ENCODE results near the gene WRNIP1. TPM values are rescaled to one million over a fixed set of nuclear protein-coding genes. Genes with fewer than 3 reads are reported as not detected.

Gene WRNIP1
- total and polyA plus RNA-seq, 2 of the 13 experiments (the other 11 are each of a cell fraction or from before 2014, with no cell fraction given) = 77.7 to 90.3 TPM

DNA sequence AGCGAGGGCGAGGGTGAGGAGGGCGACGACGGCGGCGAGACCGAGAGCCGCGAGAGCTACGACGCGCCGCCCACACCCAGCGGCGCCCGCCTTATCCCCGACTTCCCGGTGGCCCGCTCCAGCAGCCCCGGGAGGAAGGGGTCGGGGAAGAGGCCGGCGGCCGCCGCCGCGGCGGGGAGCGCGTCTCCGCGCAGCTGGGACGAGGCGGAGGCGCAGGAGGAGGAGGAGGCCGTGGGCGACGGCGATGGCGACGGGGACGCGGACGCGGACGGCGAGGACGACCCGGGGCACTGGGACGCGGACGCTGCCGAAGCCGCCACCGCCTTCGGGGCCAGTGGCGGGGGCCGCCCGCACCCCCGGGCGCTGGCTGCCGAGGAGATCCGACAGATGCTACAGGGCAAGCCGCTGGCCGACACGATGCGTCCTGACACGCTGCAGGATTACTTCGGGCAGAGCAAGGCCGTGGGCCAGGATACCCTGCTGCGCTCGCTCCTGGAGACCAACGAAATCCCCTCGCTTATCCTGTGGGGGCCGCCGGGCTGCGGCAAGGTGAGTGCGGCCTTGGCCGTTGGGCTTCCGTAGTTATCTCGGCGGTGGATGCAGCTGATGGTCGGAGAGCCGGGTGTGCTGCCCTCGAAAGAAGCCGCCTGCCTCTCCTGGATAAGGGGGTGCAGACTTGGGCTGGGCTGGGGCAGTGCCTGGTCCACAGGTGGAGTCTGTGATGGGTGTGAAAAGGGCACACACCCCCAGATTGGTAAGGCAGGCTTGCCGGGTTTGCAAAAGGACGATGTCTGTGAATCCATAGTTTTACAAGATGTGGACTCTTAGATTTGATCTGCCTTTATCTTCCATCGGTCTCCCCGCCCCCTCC, 938 bp downstream of the WRNIP1 start:
- Histone ChIP-seq H4K20me1 (ENCODE audit: insufficient read depth, low read length) (peaks cover 46% of the 10 kb centered on the region), H3K9ac (ENCODE audit: insufficient read depth, low read depth, low read length) (peak overlapping the region; percentile 91), H3K27me3 (ENCODE audit: control insufficient read depth in 1 of 2, insufficient read depth in 2 of 2, low read length in 2 of 2) (no peaks in the 10 kb centered on the region; a peak in 2 of 5 replicates), H3K36me3 (replicated peaks in 1 of 2; ENCODE audit: control insufficient read depth in 1 of 2, insufficient read depth in 2 of 2, low read length in 2 of 2) (peaks cover under 1 to 19% of the 10 kb centered on the region in 2 experiments), H3K4me3 (replicated peaks in 1 of 3; ENCODE audit: insufficient read depth in 1 of 3, low read depth in 2 of 3, low read length in 3 of 3) (peak overlapping the region; percentile 77 to 95 (median 85)), H3K27ac (ENCODE audit: extremely low read length, insufficient read depth, low read length) (peak overlapping the region; percentile 89), H3K79me2 (ENCODE audit: insufficient read depth, low read length) (peaks cover 54% of the 10 kb centered on the region), H3K4me1 (ENCODE audit: insufficient read depth, low read length) (peaks cover 50% of the 10 kb centered on the region), H3K9me3 (ENCODE audit: low read length) (no peaks in the 10 kb centered on the region), H2AFZ (ENCODE audit: low read length) (no peak overlapping the region), H3K4me2 (ENCODE audit: low read depth, low read length) (peak overlapping the region; percentile 95)
- intact Hi-C loops (cut with micrococcal nuclease; ENCODE audit: unreplicated experiment) (loop anchor here (1.0 to 2.0 kb wide), 2 partner anchors 28 to 75 kb away; partner anchors contain the start of gene SERPINB1), in situ Hi-C loops (cut with HindIII; ENCODE audit: extremely low pct_ligation_motif_present, low pct_unique_long_range_greater_than_20kb) (no loop called here)
- BruUV-seq (replicated peaks) = no TSS peak
- DNase-seq (ENCODE audit: low spot score) = no peak
- peak; percentile 51 for ATAC-seq
- WGBS (ENCODE audit: low lambda C conversion rate) = 0% methylated on average over 20 of the region's 91 CpGs
- no peak for FAIRE-seq
- POLR2A ChIA-PET = interaction anchor here (0.7 to 2.2 kb wide), 18 partner anchors 7 to 302 kb away, joined by 3 to 36 read pairs (median 4); partner anchors contain the start of genes NQO2, RIPK1 and SERPINB1
- CTCF ChIA-PET (ENCODE audit: low intra/inter-chr PET ratio, low total read pairs) = no interaction called here
- TF ChIP-seq YEATS2 (CRISPR knock-in tag; IDR thresholded peaks at IDR 0.05; ENCODE audit: borderline replicate concordance) (0 out of 2 replicates have a peak, but pooled peaks have one; percentile 17), ZNF350 (CRISPR knock-in tag; IDR thresholded peaks at IDR 0.05; ENCODE audit: borderline replicate concordance, low read depth) (peak; percentile 53; the same call in 1 of the 2 replicates), NONO (IDR thresholded peaks at IDR 0.05) (no peak), NONO (CRISPR knock-in tag; conservative IDR thresholded peaks at IDR 0.05) (peak; percentile 49; the same call in 1 of the 2 replicates), MTA1 (CRISPR knock-in tag; IDR thresholded peaks at IDR 0.05; ENCODE audit: borderline replicate concordance) (peak; percentile 17; the same call in 1 of the 2 replicates), MTF1 (CRISPR knock-in tag; IDR thresholded peaks at IDR 0.05) (no peak), HDAC6 (IDR thresholded peaks at IDR 0.05; ENCODE audit: low read depth, low read length) (no peak), ZNF234 (CRISPR knock-in tag; conservative IDR thresholded peaks at IDR 0.05) (0 out of 2 replicates have a peak, but pooled peaks have one; percentile 55), KMT2A (CRISPR knock-in tag; IDR thresholded peaks at IDR 0.05) (peak; percentile 81), SP2 (CRISPR knock-in tag; IDR thresholded peaks at IDR 0.05) (peak; percentile 48), ZNF777 (CRISPR knock-in tag; IDR thresholded peaks at IDR 0.05) (peak; percentile 99), POLR2A (IDR thresholded peaks at IDR 0.05; ENCODE audit: insufficient read depth in 1 of 2, low read depth in 2 of 2, low read length in 2 of 2) (peak in 1 of 2 experiments; percentile 28; a peak in 1 of 4 replicates)
- TF ChIP-seq, protein P1, sequence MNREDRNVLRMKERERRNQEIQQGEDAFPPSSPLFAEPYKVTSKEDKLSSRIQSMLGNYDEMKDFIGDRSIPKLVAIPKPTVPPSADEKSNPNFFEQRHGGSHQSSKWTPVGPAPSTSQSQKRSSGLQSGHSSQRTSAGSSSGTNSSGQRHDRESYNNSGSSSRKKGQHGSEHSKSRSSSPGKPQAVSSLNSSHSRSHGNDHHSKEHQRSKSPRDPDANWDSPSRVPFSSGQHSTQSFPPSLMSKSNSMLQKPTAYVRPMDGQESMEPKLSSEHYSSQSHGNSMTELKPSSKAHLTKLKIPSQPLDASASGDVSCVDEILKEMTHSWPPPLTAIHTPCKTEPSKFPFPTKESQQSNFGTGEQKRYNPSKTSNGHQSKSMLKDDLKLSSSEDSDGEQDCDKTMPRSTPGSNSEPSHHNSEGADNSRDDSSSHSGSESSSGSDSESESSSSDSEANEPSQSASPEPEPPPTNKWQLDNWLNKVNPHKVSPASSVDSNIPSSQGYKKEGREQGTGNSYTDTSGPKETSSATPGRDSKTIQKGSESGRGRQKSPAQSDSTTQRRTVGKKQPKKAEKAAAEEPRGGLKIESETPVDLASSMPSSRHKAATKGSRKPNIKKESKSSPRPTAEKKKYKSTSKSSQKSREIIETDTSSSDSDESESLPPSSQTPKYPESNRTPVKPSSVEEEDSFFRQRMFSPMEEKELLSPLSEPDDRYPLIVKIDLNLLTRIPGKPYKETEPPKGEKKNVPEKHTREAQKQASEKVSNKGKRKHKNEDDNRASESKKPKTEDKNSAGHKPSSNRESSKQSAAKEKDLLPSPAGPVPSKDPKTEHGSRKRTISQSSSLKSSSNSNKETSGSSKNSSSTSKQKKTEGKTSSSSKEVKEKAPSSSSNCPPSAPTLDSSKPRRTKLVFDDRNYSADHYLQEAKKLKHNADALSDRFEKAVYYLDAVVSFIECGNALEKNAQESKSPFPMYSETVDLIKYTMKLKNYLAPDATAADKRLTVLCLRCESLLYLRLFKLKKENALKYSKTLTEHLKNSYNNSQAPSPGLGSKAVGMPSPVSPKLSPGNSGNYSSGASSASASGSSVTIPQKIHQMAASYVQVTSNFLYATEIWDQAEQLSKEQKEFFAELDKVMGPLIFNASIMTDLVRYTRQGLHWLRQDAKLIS (CRISPR knock-in tag; IDR thresholded peaks at IDR 0.05) = no peak
- TF ChIP-seq, protein P2, sequence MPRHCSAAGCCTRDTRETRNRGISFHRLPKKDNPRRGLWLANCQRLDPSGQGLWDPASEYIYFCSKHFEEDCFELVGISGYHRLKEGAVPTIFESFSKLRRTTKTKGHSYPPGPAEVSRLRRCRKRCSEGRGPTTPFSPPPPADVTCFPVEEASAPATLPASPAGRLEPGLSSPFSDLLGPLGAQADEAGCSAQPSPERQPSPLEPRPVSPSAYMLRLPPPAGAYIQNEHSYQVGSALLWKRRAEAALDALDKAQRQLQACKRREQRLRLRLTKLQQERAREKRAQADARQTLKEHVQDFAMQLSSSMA (CRISPR knock-in tag; IDR thresholded peaks at IDR 0.05) = no peak
- TF ChIP-seq, protein P3, sequence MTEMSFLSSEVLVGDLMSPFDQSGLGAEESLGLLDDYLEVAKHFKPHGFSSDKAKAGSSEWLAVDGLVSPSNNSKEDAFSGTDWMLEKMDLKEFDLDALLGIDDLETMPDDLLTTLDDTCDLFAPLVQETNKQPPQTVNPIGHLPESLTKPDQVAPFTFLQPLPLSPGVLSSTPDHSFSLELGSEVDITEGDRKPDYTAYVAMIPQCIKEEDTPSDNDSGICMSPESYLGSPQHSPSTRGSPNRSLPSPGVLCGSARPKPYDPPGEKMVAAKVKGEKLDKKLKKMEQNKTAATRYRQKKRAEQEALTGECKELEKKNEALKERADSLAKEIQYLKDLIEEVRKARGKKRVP (CRISPR knock-in tag; IDR thresholded peaks at IDR 0.05) = 0 out of 4 replicates have a peak, but pooled peaks of 1 of the 2 experiments have one; percentile 17

Measured in HepG2 (cell line).